ENCODE results near the gene KRTAP9-9.

GRCh38 chr17:41251261-41251660 lies 3.9 kb upstream of the KRTAP9-9 start:
- TF ChIP-seq CTCF (IDR thresholded peaks at IDR 0.05) (no peak), POLR2A (IDR thresholded peaks at IDR 0.05) (no peak)
